Caco-2 (cell line): Measurements from ENCODE around the gene MAN2B1. TPM values are rescaled to one million over a fixed set of nuclear protein-coding genes. Genes with fewer than 3 reads are reported as not detected.
A peak's percentile ranks its signal among the peaks of the same experiment; 100 is the strongest.
"Not testable (repeated sequence)": the region's sequence is repeated elsewhere in the genome, so short reads cannot be mapped to it uniquely, and the experiment has no call there.

Experiments
- BruUV-seq: library from RNA; stranded (reverse); fragments of 400-500 nt; replicated peaks from 2 replicates; lab custom pipeline; 2021; lab: Mats Ljungman, UMichigan
- CTCF ChIA-PET: fragments of 300-600 bp; sonication (Branson Sonifier 250); formaldehyde crosslinking; loops from one replicate; lab custom pipeline; 2022; ENCODE audit warnings: antibody characterized with exemption; lab: Charles Lee
- POLR2A ChIA-PET: fragments of 300-600 bp; sonication (Branson Sonifier 250); formaldehyde crosslinking; loops from one replicate; lab custom pipeline; 2022; ENCODE audit warnings: antibody characterized with exemption; lab: Charles Lee
- DNase-seq, 2 experiments: peaks; one replicate each; pipeline versions ENCODE4 v3.0.0 to v3.0.0-alpha.2; 2020 to 2022
- H3K27me3 ChIP-seq: replicated peaks from 2 replicates; pipeline ENCODE4 v1.6.0; 2011; ENCODE audit warnings: low read length; ENCODE audit not compliant: control insufficient read depth, insufficient read depth
- H3K36me3 ChIP-seq: 2 replicates; pipeline ENCODE4 v1.5.1; 2011; ENCODE audit warnings: low read length; ENCODE audit not compliant: control insufficient read depth, insufficient read depth
- H3K4me1 ChIP-seq: fragments of 250-450 bp; sonication (Bioruptor Pico); 2 replicates; pipeline ENCODE4 v1.5.1; 2020; ENCODE audit warnings: mild to moderate bottlenecking
- H3K4me3 ChIP-seq: 2 replicates; pipeline ENCODE4 v1.5.1; 2011; ENCODE audit warnings: low read depth, mild to moderate bottlenecking, control low read depth, low read length
- H3K9me3 ChIP-seq: fragments of 250-450 bp; sonication (Bioruptor Pico); 2 replicates; pipeline ENCODE4 v1.5.1; 2020; ENCODE audit warnings: mild to moderate bottlenecking, moderate library complexity
- H3K27ac Mint-ChIP-seq: one replicate; pipeline ENCODE4 v1.8.0; 2022; ENCODE audit warnings: mixed read lengths; ENCODE audit not compliant: unreplicated experiment
- H3K27me3 Mint-ChIP-seq: one replicate; pipeline ENCODE4 v1.8.0; 2022; ENCODE audit warnings: mixed read lengths; ENCODE audit not compliant: insufficient read depth, unreplicated experiment
- H3K36me3 Mint-ChIP-seq: one replicate; pipeline ENCODE4 v1.8.0; 2022; ENCODE audit warnings: mild to moderate bottlenecking, mixed read lengths; ENCODE audit not compliant: insufficient read depth, unreplicated experiment
- H3K4me1 Mint-ChIP-seq: one replicate; pipeline ENCODE4 v1.8.0; 2022; ENCODE audit warnings: low read depth, mixed read lengths; ENCODE audit not compliant: unreplicated experiment
- H3K4me3 Mint-ChIP-seq: one replicate; pipeline ENCODE4 v1.8.0; 2022; ENCODE audit warnings: mild to moderate bottlenecking, moderate library complexity, mixed read lengths; ENCODE audit not compliant: unreplicated experiment
- H3K9me3 Mint-ChIP-seq: one replicate; pipeline ENCODE4 v1.8.0; 2022; ENCODE audit warnings: mixed read lengths; ENCODE audit not compliant: unreplicated experiment
- CTCF ChIP-seq, 2 experiments: fragments of 200-600 bp in 1 of 2; IDR thresholded peaks; 1 replicate in 1 of 2; 2 replicates in 1 of 2; pipeline versions ENCODE4 v1.5.1 to v1.8.0; 2011 to 2022; ENCODE audit warnings: antibody characterized with exemption in 1 of 2, control low read depth in 1 of 2, inconsistent platforms in 1 of 2, low read depth in 1 of 2, low read length in 1 of 2, mild to moderate bottlenecking in 1 of 2, moderate library complexity in 1 of 2; ENCODE audit not compliant: insufficient read depth in 1 of 2, severe bottlenecking in 1 of 2, unreplicated experiment in 1 of 2
- intact Hi-C: fragments of 100-400 bp; cut with micrococcal nuclease; formaldehyde crosslinking; loops from one replicate; pipeline ENCODE4 v1.10.0; 2022; ENCODE audit not compliant: unreplicated experiment
- total RNA-seq: library from RNA; stranded (reverse); gene quantifications from 2 replicates; pipeline ENCODE4 v1.2.3, GENCODE V29; 2022

MAN2B1 gene
- total RNA-seq, 1 experiment from 2014 or later = 70.5 TPM

GRCh38 chr19:12647047-12647446 is 19.5 kb downstream of the MAN2B1 start:
- H3K4me1 ChIP-seq = no peaks in the 10 kb centered on the region
- peaks cover 6% of the 10 kb centered on the region for H3K9me3 Mint-ChIP-seq
- ChIA-PET CTCF (no interaction called here), POLR2A (no interaction called here)
- H3K27me3 ChIP-seq = no peaks in the 10 kb centered on the region
- no peak overlapping the region for H3K4me3 ChIP-seq
- no peak overlapping the region for H3K4me3 Mint-ChIP-seq
- H3K27me3 Mint-ChIP-seq = no peaks in the 10 kb centered on the region
- H3K9me3 ChIP-seq = no peaks in the 10 kb centered on the region
- TF ChIP-seq CTCF (IDR thresholded peaks at IDR 0.05; ENCODE audit: insufficient read depth in 1 of 2, low read depth in 1 of 2, low read length in 1 of 2, severe bottlenecking in 1 of 2, unreplicated experiment in 1 of 2) = no peak
- no peaks in the 10 kb centered on the region for H3K36me3 Mint-ChIP-seq
- BruUV-seq = no TSS peak
- no peak for DNase-seq
- H3K27ac Mint-ChIP-seq = peak overlapping the region; percentile 17
- H3K4me1 Mint-ChIP-seq = no peaks in the 10 kb centered on the region
- intact Hi-C loops = no loop called here
- no peaks in the 10 kb centered on the region for H3K36me3 ChIP-seq

GRCh38 chr19:12646551-12646950 is 20.0 kb downstream of the MAN2B1 start:
- ChIA-PET CTCF (no interaction called here), POLR2A (no interaction called here)
- Histone ChIP-seq H3K4me3 (no peak overlapping the region), H3K36me3 (no peaks in the 10 kb centered on the region), H3K4me1 (no peaks in the 10 kb centered on the region), H3K9me3 (no peaks in the 10 kb centered on the region), H3K27me3 (no peaks in the 10 kb centered on the region)
- TF ChIP-seq CTCF (IDR thresholded peaks at IDR 0.05; ENCODE audit: insufficient read depth in 1 of 2, low read depth in 1 of 2, low read length in 1 of 2, severe bottlenecking in 1 of 2, unreplicated experiment in 1 of 2) = no peak
- Mint-ChIP-seq H3K4me1 (no peaks in the 10 kb centered on the region), H3K9me3 (peaks cover 6% of the 10 kb centered on the region), H3K4me3 (no peak overlapping the region), H3K27me3 (no peaks in the 10 kb centered on the region), H3K27ac (no peak overlapping the region), H3K36me3 (no peaks in the 10 kb centered on the region)
- no peak for DNase-seq
- intact Hi-C loops = no loop called here
- BruUV-seq = no TSS peak

- H3K4me3 ChIP-seq, BruUV-seq, H3K36me3 ChIP-seq, H3K9me3 ChIP-seq, H3K36me3 Mint-ChIP-seq, H3K27me3 ChIP-seq, H3K4me1 ChIP-seq, POLR2A ChIA-PET, DNase-seq, H3K27ac Mint-ChIP-seq, H3K9me3 Mint-ChIP-seq, intact Hi-C loops, H3K27me3 Mint-ChIP-seq, H3K4me1 Mint-ChIP-seq, H3K4me3 Mint-ChIP-seq: not testable (repeated sequence)
- CTCF ChIA-PET = interaction anchor here (0.7 kb wide), 1 partner anchor 23 kb away, joined by 3 read pairs; the partner anchor contains the start of genes MAN2B1 and WDR83
These were observed 22.8 kb downstream of the MAN2B1 start for GRCh38 chr19:12643716-12644115.

DNA sequence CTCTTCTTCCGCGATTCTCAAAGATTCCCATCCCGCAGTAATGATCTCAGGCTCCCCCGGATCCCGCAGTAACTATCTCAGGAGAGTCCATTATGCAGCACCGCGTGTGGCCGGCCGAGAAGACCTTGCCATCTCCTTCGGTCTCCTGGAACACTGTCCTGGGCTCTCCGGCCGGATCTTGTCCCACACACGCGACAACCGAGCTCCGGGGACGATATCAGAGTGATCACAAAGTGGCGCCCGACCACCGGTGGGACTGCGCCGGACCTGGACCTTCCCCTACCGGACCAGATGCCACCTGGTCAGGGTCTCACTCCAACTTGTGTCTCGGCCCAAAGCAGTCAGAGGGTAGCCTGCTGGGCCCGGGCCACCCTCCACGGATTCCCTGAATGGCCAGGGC is 24.0 kb downstream of the MAN2B1 start:
- no peaks in the 10 kb centered on the region for H3K9me3 ChIP-seq
- no peaks in the 10 kb centered on the region for H3K4me1 Mint-ChIP-seq
- no peaks in the 10 kb centered on the region for H3K36me3 Mint-ChIP-seq
- no peak for DNase-seq
- no peaks in the 10 kb centered on the region for H3K27me3 ChIP-seq
- BruUV-seq = no TSS peak
- no peaks in the 10 kb centered on the region for H3K27me3 Mint-ChIP-seq
- H3K9me3 Mint-ChIP-seq = peaks cover 4% of the 10 kb centered on the region
- intact Hi-C loops = no loop called here
- POLR2A ChIA-PET = no interaction called here
- no peak overlapping the region for H3K4me3 ChIP-seq
- H3K27ac Mint-ChIP-seq = no peak overlapping the region
- H3K36me3 ChIP-seq = no peaks in the 10 kb centered on the region
- no peak overlapping the region for H3K4me3 Mint-ChIP-seq
- H3K4me1 ChIP-seq = no peaks in the 10 kb centered on the region
- CTCF ChIA-PET = no interaction called here
- no peak for TF ChIP-seq CTCF (IDR thresholded peaks at IDR 0.05; ENCODE audit: insufficient read depth in 1 of 2, low read depth in 1 of 2, low read length in 1 of 2, severe bottlenecking in 1 of 2, unreplicated experiment in 1 of 2)
